ENCODE results near the gene NPR3. TPM values are rescaled to one million over a fixed set of nuclear protein-coding genes. Genes with fewer than 3 reads are reported as not detected.

The NPR3 gene
- total and polyA plus RNA-seq, 2 of the 8 experiments (the other 6 are each of a cell fraction or from before 2014, with no cell fraction given): not detected

DNA sequence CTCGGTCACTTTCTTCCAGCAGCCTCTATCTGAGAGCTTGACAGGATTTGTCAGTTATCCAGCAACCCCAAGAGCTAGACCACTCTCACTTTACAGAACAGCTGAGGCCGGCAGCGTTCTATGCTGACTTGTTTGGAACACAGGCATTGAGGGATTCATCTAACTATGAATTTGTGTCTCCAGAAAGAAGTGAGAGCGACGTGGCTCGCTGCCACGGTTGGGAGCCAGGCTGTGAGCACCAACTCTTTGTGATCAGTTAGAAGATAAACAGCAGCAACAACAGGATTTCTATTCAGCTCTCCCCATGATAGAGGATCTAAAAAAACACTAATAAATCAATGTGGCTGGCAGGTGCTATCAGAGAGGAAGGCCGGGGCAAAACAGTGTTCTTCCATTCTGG is 58.6 kb downstream of the NPR3 start:
- Histone ChIP-seq H2AK5ac (ENCODE audit: low read depth, low read length) (no peak overlapping the region), H3K4me1 (replicated peaks in 1 of 4; ENCODE audit: control insufficient read depth in 3 of 4, insufficient read depth in 4 of 4, low read length in 3 of 4) (peaks cover 0 to 3% (median under 1%) of the 10 kb centered on the region in 4 experiments; a peak in 2 of 7 replicates), H2BK120ac (replicated peaks; ENCODE audit: low read depth, low read length) (no peak overlapping the region), H4K5ac (ENCODE audit: insufficient read length, low read depth, low read length) (no peak overlapping the region), H4K8ac (ENCODE audit: extremely low read depth, insufficient read depth, low read length) (no peak overlapping the region), H3K79me1 (ENCODE audit: low read depth, low read length) (no peaks in the 10 kb centered on the region), H2BK5ac (ENCODE audit: low read depth, low read length) (no peak overlapping the region), H3K9ac (replicated peaks in 1 of 4; ENCODE audit: extremely low read depth in 1 of 4, low read depth in 3 of 4, low read length in 3 of 4) (no peak overlapping the region), H3K36me3 (ENCODE audit: control insufficient read depth in 2 of 4, insufficient read depth in 4 of 4, low read length in 3 of 4) (no peaks in the 10 kb centered on the region), H3K4ac (replicated peaks; ENCODE audit: insufficient read length, low read depth, low read length) (no peak overlapping the region), H3K14ac (ENCODE audit: insufficient read length) (no peak overlapping the region), H3K56ac (replicated peaks; ENCODE audit: insufficient read length, low read depth, low read length) (no peak overlapping the region), H2BK15ac (ENCODE audit: low read length) (no peak overlapping the region), H2BK20ac (ENCODE audit: low read length) (no peak overlapping the region), H3K23ac (ENCODE audit: insufficient read length) (no peak overlapping the region), H3K4me2 (ENCODE audit: insufficient read depth in 1 of 2, low read depth in 2 of 2, low read length in 2 of 2) (no peak overlapping the region), H3K79me2 (ENCODE audit: control insufficient read depth in 1 of 2, insufficient read depth in 2 of 2, low read length in 2 of 2) (no peaks in the 10 kb centered on the region), H3K27me3 (replicated peaks in 1 of 4; ENCODE audit: control insufficient read depth in 3 of 4, extremely low read depth in 1 of 4, insufficient read depth in 3 of 4, low read length in 3 of 4) (peaks cover 0 to 1% (median 0%) of the 10 kb centered on the region in 4 experiments; a peak in 3 of 7 replicates), H3K18ac (ENCODE audit: extremely low read depth, low read length) (no peak overlapping the region), H2BK12ac (ENCODE audit: low read depth, low read length) (no peak overlapping the region), H4K91ac (replicated peaks; ENCODE audit: insufficient read length, low read length) (no peak overlapping the region), H3K9me3 (ENCODE audit: insufficient read depth in 2 of 2, low read depth in 1 of 2, low read length in 1 of 2) (no peaks in the 10 kb centered on the region), H3K23me2 (ENCODE audit: low read depth, low read length) (no peaks in the 10 kb centered on the region), H3K4me3 (ENCODE audit: extremely low read depth in 1 of 4, insufficient read depth in 2 of 4, low read depth in 3 of 4, low read length in 4 of 4) (no peak overlapping the region), H2AFZ (ENCODE audit: low read length) (no peak overlapping the region), H4K20me1 (replicated peaks in 1 of 2; ENCODE audit: control insufficient read depth in 1 of 2, insufficient read depth in 2 of 2, low read length in 2 of 2) (no peaks in the 10 kb centered on the region), H3K27ac (ENCODE audit: low read depth, low read length) (no peak overlapping the region)
- DNase-seq (ENCODE audit: low read depth in 1 of 2, low spot score in 2 of 2) (no peak), FAIRE-seq (no peak)
- TF ChIP-seq FOSL1 (IDR thresholded peaks at IDR 0.05; ENCODE audit: insufficient read depth, low read depth, low read length): no peak
- TF ChIP-seq EP300 (IDR thresholded peaks at IDR 0.05; ENCODE audit: borderline replicate concordance in 1 of 2, low read depth in 2 of 2, low read length in 2 of 2): no peak
- TF ChIP-seq RFX5 (IDR thresholded peaks at IDR 0.05; ENCODE audit: borderline replicate concordance, low read depth, low read length): no peak
- no peak for TF ChIP-seq SP4 (IDR thresholded peaks at IDR 0.05; ENCODE audit: low read length)
- TF ChIP-seq CEBPB (IDR thresholded peaks at IDR 0.05; ENCODE audit: low read depth, low read length): no peak
- TF ChIP-seq SIX5 (IDR thresholded peaks at IDR 0.05; ENCODE audit: low read depth, low read length): no peak
- TF ChIP-seq TCF12 (IDR thresholded peaks at IDR 0.05; ENCODE audit: low read depth, low read length): no peak
- ChIA-PET POLR2A (ENCODE audit: partially characterized antibody) (no interaction called here), CTCF (ENCODE audit: partially characterized antibody) (interaction anchor here (0.7 kb wide), 2 partner anchors 13 to 147 kb away, joined by 3 read pairs; no protein-coding TSS in a partner anchor)
- WGBS, 2 experiments (ENCODE audit: extremely low coverage in 1 of 2, insufficient coverage in 1 of 2, insufficient read length in 1 of 2, insufficient replicate concordance in 2 of 2, low coverage in 1 of 2, low lambda C conversion rate in 2 of 2, missing lambda C conversion rate in 1 of 2): 91% methylated on average over 8 of the region's 8 CpGs; no CpG with 5 or more reads in 1 of the 2 experiments

Data from H1 (cell line).